Fibroblast of peridontal ligament (primary cell): ENCODE data around the gene DYNLL2.
"Not testable (repeated sequence)": the region's sequence is repeated elsewhere in the genome, so short reads cannot be mapped to it uniquely, and the experiment has no call there.

Experiments
- DNase-seq: peaks from one replicate; pipeline ENCODE4 v3.0.0-alpha.2; 2010; ENCODE audit errors: extremely low read depth

The DYNLL2 gene

GRCh38 chr17:58072862-58073261 lies 10.4 kb upstream of the DYNLL2 start:
- DNase-seq = no peak

GRCh38 chr17:58073266-58073665 lies 10.0 kb upstream of the DYNLL2 start:
- DNase-seq = not testable (repeated sequence)

DNA sequence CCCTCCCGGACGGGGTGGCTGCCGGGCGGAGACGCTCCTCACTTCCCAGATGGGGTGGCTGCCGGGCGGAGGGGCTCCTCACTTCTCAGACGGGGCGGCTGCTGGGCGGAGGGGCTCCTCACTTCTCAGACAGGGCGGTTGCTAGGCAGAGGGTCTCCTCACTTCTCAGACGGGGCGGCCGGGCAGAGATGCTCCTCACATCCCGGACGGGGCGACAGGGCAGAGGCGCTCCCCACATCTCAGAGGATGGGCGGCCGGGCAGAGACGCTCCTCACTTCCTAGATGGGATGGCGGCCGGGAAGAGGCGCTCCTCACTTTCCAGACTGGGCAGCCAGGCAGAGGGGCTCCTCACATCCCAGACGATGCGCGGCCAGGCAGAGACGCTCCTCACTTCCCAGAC lies 8.8 kb upstream of the DYNLL2 start:
- DNase-seq = not testable (repeated sequence)

- no peak for DNase-seq
These were observed 3.8 kb upstream of the DYNLL2 start for GRCh38 chr17:58079300-58080033.

- no peak for DNase-seq
These were observed 1.4 kb upstream of the DYNLL2 start for GRCh38 chr17:58081646-58082340.

DNA sequence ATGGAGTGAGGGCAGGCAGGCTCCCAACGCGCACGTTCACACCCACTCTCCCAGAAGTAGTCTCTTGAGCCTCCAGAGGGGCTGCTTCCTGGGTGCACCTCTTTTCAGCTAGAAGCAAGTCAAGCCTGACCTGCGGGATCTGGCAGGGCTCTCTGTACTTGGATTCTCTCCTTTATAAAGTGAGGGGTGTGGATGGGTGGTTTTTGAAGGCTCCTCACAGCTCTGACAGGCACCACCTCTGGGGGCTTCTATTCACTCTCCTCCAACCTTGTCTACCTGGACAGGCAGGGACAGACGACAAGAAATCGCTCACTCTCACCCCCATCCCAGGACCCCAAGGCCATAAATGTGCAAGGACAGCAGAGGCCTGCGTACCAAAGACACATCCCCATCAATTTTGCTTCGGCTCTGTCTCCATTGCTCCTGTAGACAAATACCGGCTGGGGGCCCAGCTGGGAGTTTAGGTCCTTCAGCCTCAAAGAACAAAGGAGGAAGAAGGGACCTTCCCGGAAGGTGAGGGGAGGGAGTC lies 814 bp upstream of the DYNLL2 start:
- DNase-seq = no peak

DNA sequence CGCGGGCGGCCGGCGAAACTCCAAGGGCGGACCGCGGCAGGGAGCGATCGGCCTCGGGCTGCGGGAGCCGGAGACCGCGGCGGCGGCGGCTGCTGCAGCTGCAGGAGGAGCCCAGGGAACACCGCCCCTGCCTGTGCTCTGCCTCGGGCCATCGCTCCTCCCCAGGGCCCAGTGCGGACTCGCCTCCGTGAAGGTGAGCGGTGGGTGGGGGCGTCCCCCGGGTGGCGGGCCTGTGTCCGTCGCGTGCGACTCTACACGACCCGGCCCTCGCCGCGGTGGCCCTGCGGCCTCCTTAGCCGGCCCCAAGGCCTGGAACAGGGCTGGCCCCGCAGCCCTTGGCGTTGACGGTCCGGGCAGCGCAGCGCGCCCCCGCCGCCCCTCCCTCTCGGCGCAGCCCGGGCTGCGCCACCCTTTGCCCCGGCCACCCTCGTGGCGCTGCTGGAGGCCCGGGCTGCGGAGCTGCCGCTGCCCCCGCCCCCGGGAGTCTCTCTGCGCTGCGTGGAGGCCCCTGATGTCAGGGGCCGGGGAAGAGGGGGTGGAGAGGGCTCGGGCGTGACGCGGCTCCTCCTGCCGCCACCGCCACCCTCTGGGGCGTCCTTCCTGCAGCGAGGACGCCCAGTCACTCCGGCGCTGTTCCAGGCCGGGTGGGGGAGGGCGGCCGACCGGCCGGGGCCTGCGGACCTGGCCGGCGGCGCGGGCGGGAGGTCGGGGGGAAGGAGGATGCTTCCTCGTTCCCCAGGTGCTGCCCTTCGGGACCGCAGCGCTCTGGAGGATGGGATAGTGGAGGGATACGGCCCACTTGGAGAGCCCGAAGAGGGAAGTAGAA lies 485 bp downstream of the DYNLL2 start:
- DNase-seq = no peak

DNA sequence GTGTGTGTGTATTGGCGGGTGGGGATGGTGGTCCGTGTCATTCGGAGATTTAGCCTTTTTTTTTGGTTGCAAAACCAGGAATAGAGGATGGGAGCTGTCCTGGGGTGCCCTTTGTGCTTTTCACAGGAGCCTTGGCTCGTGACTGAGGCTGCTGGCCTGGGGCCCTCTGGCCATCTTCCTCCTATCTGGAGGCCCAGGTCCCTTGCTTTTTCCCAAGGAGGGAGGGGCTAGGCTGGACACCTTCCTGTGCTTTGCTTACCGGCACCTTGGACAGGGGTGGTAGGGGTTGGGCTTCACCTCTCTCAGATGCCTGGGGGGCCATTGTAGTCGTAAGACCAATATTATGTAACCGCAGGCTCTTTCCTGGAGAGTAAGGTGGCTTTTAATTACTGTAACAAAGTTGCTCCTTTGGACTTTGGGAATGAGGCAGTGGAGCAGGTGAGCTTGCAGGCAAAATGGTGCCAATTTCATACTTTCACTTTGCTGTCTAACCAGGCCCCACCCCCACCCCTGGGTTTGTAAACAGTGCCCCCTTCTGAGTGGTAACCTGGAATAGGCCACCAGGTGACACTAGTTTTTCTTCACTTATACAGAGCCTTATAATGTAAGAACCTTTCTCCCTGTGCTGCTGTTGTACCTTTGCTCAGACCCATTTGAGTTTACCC lies 1.2 kb downstream of the DYNLL2 start:
- no peak for DNase-seq

DNA sequence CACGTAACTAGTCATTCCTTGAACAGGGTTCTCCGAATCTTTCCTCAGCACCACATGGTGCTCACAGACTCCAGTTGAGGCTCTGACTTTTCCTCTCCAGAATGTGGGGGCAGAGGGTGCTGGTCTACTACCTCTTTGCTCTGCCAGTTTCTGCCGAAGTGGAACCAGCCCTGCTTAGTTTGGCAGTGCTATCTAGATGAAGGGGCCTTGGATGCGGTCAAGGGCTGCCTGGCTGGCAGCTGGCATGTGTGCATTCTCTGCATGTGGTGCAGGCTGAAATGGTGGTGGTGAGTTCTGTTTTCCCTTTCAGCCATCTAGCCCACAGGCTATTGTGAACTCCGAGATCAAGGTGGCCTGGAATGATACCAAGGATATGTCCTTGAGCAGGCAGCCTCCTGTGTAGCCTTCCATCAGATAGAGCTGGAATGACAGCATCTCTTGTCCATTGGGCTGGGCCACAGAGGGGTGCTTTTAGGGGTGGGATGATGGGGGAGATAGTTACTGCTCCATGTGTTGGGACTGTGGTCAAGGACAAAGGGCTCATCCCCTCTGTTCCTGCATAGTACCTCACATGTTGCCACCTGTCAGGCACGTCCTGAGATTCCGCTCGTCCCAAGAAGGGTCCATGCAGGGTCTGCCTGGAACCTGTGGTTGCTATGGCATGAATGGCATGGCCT lies 2.0 kb downstream of the DYNLL2 start:
- no peak for DNase-seq

- DNase-seq = no peak
These were observed 3.7 kb downstream of the DYNLL2 start for GRCh38 chr17:58086953-58087352.

DNA sequence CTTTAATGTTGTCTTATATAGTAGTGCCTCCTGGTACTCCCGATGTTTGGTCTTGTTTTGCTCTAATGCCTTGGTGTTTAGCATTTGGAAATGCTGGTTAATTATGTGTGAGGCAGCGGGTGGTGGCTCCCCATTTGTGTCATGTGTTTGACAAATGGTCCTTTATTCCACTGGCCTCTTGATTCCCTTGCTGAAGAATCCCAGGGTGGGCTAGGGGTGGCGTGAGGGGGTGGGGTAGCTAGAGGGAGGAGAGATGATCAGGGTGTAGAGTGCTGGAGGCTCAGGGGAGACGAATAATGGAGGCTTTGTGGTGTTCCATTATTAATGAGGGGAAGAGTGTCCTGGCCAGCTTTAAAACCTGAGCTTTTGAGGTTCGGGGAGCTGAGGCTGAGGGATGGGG lies 5.4 kb downstream of the DYNLL2 start:
- no peak for DNase-seq

GRCh38 chr17:58089111-58089510 lies 5.9 kb downstream of the DYNLL2 start:
- no peak for DNase-seq

GRCh38 chr17:58091024-58091567 lies 7.9 kb downstream of the DYNLL2 start:
- DNase-seq = no peak

- no peak for DNase-seq
These were observed 9.0 kb downstream of the DYNLL2 start for GRCh38 chr17:58092101-58092796.

- DNase-seq = no peak
These were observed 9.7 kb downstream of the DYNLL2 start for GRCh38 chr17:58092797-58093385.

GRCh38 chr17:58094118-58094517 lies 10.9 kb downstream of the DYNLL2 start:
- DNase-seq = no peak

- DNase-seq = no peak
These were observed 13.7 kb downstream of the DYNLL2 start for GRCh38 chr17:58096892-58097291.

DNA sequence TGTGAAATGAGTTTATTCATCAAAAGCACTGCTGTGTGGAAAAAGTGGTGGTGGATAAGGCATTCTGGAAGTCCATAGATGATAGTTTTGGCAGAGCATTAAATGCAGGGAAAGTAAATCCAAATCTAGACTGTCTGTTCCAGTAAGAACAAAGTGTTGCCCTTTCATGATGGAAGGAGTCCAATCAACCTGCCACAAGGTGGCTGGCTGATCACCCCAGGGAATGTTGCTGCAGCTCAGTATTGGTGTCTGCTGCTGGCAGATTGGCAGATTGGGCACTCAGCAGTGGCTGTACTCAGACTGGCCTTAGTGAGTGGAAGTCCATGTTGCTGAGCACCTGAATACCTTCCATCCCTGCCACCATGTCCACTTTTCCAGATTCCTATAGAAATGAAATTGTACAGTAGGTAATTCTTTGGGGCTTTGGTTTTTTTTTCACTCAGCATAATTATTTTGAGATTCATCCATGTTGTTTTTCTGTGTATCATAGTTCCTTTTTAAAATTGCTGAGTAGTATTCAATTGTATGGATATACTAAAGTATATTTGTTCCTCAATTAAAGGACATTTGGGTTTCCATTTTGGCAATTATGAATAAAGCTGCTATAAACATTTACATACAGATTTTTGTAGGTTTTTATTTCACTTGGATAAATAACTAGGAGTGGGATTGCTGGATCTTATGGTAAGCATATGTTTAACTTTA lies 14.3 kb downstream of the DYNLL2 start:
- no peak for DNase-seq

DNA sequence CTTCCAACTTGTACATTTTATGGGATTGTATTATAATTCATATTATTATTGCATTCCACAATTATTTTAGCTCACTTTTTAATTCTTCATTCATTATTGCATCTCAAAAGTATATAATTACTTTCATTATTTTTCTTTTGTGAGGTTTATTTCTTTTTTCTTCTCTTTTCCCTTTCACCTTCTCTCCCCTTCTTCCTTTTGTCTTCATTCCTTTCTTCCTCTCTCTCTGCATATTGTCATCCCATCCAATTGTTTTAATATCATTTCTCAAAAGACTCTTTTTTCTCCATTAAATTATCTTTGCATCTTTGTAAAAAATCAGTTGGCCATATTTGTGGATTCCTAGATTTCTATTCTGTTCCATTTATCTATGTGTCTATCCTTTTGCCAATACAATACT lies 17.3 kb downstream of the DYNLL2 start:
- no peak for DNase-seq
